Lower leg skin (tissue), 4 donors: Measurements from ENCODE around the gene BIRC3. TPM values are rescaled to one million over a fixed set of nuclear protein-coding genes. Genes with fewer than 3 reads are reported as not detected.

Experiments
- DNase-seq, 2 donors: peaks; one replicate each; pipeline ENCODE4 v3.0.0-alpha.2; 2019; ENCODE audit warnings: low spot score in 2 of 2
- H3K4me3 ChIP-seq: fragments of 200-600 bp; sonication (generic); 2 replicates; pipeline ENCODE4 v1.5.1; 2017; ENCODE audit warnings: mild to moderate bottlenecking, low read depth; ENCODE audit not compliant: poor library complexity, severe bottlenecking
- POLR2A ChIP-seq, 2 donors: fragments of 450-650 bp; IDR thresholded peaks; one replicate each; pipeline ENCODE4 v1.6.1; 2016 to 2017; ENCODE audit warnings: antibody characterized with exemption in 2 of 2, mild to moderate bottlenecking in 1 of 2, moderate library complexity in 1 of 2
- WGBS, 2 donors: methylation state at CpG; one replicate each; pipeline ENCODE4 v1.1.5; 2018; 5-methylcytosine and 5-hydroxymethylcytosine counted together
- intact Hi-C: fragments of 100-400 bp; cut with DNase I; formaldehyde crosslinking; loops from one replicate; pipeline ENCODE4 v1.15.0; 2023; ENCODE audit warnings: low total_unique reads
- total RNA-seq, 4 donors: library from RNA; depleted of rRNA; stranded (reverse); fragments of >200 nt; gene quantifications; one replicate each; pipeline ENCODE4 v1.1.0, GENCODE V29; 2016
- TF ChIP-seq, protein P1 (sequence below), 3 donors: fragments of 450-650 bp; IDR thresholded peaks; one replicate each; pipeline ENCODE4 v1.5.1; 2016; ENCODE audit warnings: antibody characterized with exemption in 3 of 3, mild to moderate bottlenecking in 3 of 3, moderate library complexity in 2 of 3

The BIRC3 gene
- total RNA-seq, 4 donors from 2014 or later = 10.1 to 17.6 (median 10.8) TPM

DNA sequence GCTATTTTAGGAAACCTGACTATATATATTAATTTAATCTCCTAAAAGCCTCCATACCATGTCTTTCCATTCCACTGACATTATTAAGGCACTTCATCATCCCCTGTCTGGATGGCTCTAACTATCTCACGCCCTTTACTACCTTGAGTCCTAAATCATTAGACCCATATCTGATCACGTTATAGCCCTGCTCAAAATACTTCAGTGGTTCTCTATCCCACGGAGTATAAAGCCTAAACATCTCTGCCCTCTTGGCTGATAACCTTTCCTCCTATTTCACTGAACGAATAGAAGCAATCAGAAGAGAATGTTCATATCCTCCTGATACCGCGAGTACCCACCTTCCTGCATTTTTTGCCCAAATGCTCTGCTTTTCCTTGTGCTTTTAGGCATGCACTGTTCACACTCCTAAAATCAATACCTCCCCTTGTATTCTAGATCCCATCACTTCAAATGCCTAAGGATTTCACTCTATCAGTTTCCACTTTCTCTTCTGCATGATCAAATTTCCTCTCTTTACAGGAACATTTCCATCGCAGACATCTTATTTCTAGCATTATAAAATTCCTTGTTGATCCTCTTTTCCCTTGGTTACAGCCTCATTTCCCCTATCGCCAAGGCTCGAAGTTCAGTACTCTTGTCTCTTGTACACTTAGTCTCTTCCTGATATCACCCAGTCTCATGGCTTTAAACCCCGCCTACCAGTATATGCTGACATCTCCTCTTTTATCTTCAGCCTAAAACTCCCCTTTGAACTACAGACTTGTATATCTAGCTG lies 45.0 kb upstream of the BIRC3 start:
- intact Hi-C loops = no loop called here
- WGBS, 2 donors = 83 to 87% methylated on average over 10 of the region's 10 CpGs

DNA sequence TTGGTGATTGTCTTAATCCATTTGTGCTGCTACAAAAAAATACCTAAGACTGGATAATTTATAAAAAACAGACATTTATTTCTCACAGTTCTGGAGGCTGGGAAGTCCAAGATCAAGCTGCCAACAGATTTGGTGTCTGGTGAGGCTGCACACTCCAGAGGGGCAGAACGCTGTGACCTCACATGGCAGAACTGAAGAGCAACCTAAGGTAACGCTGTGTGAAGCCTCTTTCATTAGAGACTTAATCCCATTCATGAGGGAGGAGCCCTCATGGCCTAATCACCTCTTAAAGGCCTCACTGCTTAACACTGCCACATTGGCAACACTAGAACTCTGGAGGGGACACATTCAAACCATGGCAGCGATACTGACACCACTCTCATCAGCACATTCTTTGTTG lies 42.7 kb upstream of the BIRC3 start:
- no peak for DNase-seq
- intact Hi-C loops = no loop called here
- TF ChIP-seq, protein P1, sequence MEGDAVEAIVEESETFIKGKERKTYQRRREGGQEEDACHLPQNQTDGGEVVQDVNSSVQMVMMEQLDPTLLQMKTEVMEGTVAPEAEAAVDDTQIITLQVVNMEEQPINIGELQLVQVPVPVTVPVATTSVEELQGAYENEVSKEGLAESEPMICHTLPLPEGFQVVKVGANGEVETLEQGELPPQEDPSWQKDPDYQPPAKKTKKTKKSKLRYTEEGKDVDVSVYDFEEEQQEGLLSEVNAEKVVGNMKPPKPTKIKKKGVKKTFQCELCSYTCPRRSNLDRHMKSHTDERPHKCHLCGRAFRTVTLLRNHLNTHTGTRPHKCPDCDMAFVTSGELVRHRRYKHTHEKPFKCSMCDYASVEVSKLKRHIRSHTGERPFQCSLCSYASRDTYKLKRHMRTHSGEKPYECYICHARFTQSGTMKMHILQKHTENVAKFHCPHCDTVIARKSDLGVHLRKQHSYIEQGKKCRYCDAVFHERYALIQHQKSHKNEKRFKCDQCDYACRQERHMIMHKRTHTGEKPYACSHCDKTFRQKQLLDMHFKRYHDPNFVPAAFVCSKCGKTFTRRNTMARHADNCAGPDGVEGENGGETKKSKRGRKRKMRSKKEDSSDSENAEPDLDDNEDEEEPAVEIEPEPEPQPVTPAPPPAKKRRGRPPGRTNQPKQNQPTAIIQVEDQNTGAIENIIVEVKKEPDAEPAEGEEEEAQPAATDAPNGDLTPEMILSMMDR (IDR thresholded peaks at IDR 0.05) = no peak
- TF ChIP-seq POLR2A (IDR thresholded peaks at IDR 0.05) = no peak
- H3K4me3 ChIP-seq = no peak overlapping the region
- 88 to 95% methylated on average over 3 of the region's 3 CpGs for WGBS, 2 donors

More for the DNA sequence above, 45.0 kb upstream of the BIRC3 start:
- no peak for TF ChIP-seq POLR2A (IDR thresholded peaks at IDR 0.05)
- TF ChIP-seq, protein P1 (IDR thresholded peaks at IDR 0.05) = no peak
- no peak for DNase-seq
- no peak overlapping the region for H3K4me3 ChIP-seq

DNA sequence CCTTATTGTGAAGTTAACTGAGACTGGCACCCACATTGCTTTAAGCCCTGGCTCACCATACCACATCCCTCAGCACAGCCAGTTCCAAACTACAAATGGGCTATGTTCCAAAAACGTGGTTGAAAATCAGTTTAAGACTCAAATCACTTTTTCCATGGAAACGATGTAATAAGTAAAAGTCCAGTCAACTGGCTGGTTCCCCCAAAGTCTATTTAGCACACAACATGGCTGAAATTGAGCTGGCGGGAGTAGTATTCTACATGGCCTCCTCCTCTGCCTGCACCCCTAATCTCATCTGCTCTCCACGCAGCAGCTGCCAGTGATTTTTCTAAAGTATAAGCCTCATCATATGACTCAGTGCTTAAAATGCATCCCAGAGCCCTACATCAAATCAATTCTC lies 40.9 kb upstream of the BIRC3 start:
- 32 to 39% methylated on average over 4 of the region's 4 CpGs for WGBS, 2 donors
- intact Hi-C loops = no loop called here

DNA sequence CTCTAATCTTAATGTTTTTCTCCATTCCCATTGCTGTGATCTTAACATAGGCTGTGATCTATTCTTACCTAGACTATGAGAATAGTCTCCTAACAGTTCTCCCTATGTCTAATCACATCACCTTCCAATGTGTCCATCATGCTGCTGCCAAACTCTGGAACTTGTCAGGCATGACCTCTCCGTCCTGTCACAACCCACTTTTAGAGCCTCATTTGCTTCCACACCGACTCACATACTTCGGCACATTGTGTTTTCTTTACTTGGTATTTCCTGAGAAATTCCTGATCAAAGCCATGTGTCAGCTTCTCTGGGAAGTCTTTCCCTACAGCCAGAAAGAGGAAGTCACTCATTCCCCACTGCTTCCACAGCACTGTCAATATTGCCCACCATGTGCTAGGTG lies 40.5 kb upstream of the BIRC3 start:
- intact Hi-C loops = no loop called here
- no peak overlapping the region for H3K4me3 ChIP-seq
- no peak for TF ChIP-seq POLR2A (IDR thresholded peaks at IDR 0.05)
- TF ChIP-seq, protein P1 (IDR thresholded peaks at IDR 0.05) = no peak
- no peak for DNase-seq
- 43 to 49% methylated on average over 3 of the region's 3 CpGs for WGBS, 2 donors

More for the DNA sequence above, 40.9 kb upstream of the BIRC3 start:
- no peak overlapping the region for H3K4me3 ChIP-seq
- no peak for DNase-seq
- no peak for TF ChIP-seq POLR2A (IDR thresholded peaks at IDR 0.05)
- TF ChIP-seq, protein P1 (IDR thresholded peaks at IDR 0.05) = no peak

DNA sequence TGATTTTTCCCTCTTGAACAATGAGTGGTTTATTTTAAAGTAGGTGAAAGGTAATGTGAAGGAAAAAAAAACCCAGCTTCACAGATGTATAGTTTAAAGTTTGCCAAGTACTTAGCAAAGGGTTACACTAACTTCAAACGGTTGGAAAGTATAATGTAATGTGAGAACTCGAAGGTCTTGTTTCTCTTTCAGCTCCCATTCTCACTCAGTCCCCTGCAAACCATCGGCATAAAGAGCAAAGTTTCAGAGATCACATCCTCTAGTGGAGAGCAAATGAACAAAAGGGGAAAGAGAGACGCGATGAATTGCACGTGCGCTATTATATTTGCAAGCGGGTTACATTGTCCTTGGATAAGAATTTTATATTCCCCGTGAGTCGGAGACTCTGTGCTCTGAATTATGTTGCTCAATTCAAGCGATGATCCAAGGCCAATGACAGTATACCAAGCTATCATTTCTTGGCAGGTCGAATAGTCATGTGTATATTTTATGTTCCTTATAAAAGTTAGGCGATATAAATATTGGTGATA lies 37.6 kb upstream of the BIRC3 start:
- no peak overlapping the region for H3K4me3 ChIP-seq
- intact Hi-C loops = loop anchor here (10.0 kb wide), 1 partner anchor 65 kb away; the partner anchor contains the start of gene BIRC2
- no peak for TF ChIP-seq POLR2A (IDR thresholded peaks at IDR 0.05)
- TF ChIP-seq, protein P1 (IDR thresholded peaks at IDR 0.05) = no peak
- 9 to 10% methylated on average over 13 of the region's 13 CpGs for WGBS, 2 donors
- peak in 1 of 2 donors; percentile 68 for DNase-seq
